ENCODE measurements around the gene TNPO3. TPM values are rescaled to one million over a fixed set of nuclear protein-coding genes. Genes with fewer than 3 reads are reported as not detected.
"Not testable (repeated sequence)": the region's sequence is repeated elsewhere in the genome, so short reads cannot be mapped to it uniquely, and the experiment has no call there.

The TNPO3 gene
- total and polyA plus RNA-seq, 10 of the 15 experiments (the other 5 are each of a cell fraction or from before 2014, with no cell fraction given): 17.6 to 91.8 (median 65.9) TPM

GRCh38 chr7:128944487-128945236 is 110.2 kb downstream of the TNPO3 start (continued):
- TF ChIP-seq PRDM15 (CRISPR knock-in tag; IDR thresholded peaks at IDR 0.05) (no peak), CUX1 (IDR thresholded peaks at IDR 0.05; ENCODE audit: insufficient replicate concordance, low read depth, low read length) (no peak), TCF3 (IDR thresholded peaks at IDR 0.05; ENCODE audit: borderline replicate concordance, insufficient read depth, low read depth, low read length) (no peak), ESRRA (IDR thresholded peaks at IDR 0.05; ENCODE audit: low read length) (no peak), JUNB (IDR thresholded peaks at IDR 0.05) (no peak), ZBED1 (IDR thresholded peaks at IDR 0.05; ENCODE audit: borderline replicate concordance) (no peak), RAD21 (IDR thresholded peaks at IDR 0.05; ENCODE audit: insufficient read depth, low read depth, low read length) (no peak), EGR1 (IDR thresholded peaks at IDR 0.05; ENCODE audit: borderline replicate concordance in 1 of 2, low read depth in 2 of 2, low read length in 2 of 2) (no peak), ZNF217 (IDR thresholded peaks at IDR 0.05) (no peak), CBX3 (IDR thresholded peaks at IDR 0.05; ENCODE audit: borderline replicate concordance, low read depth) (no peak), YY1 (IDR thresholded peaks at IDR 0.05; ENCODE audit: low read depth, low read length) (no peak)

GRCh38 chr7:128943251-128943650 is 111.7 kb downstream of the TNPO3 start:
- WGBS (ENCODE audit: insufficient coverage, insufficient replicate concordance, low lambda C conversion rate, missing lambda C conversion rate): 31% methylated on average over 2 of the region's 2 CpGs
- H3K27me3 ChIP-seq (replicated peaks in 1 of 2; ENCODE audit: control insufficient read depth in 2 of 2, insufficient read depth in 2 of 2, low read length in 1 of 2); DNase-seq (ENCODE audit: low read depth, low spot score); H3K9ac ChIP-seq (ENCODE audit: control insufficient read depth, insufficient read depth, low read length); H3K4me2 ChIP-seq (ENCODE audit: control insufficient read depth, insufficient read depth); ATAC-seq; BruUV-seq (replicated peaks); H2AFZ ChIP-seq (ENCODE audit: control insufficient read depth, low read depth, low read length); H3K27ac ChIP-seq (ENCODE audit: control insufficient read depth, insufficient read depth); intact Hi-C loops (cut with micrococcal nuclease; ENCODE audit: unreplicated experiment); H4K20me1 ChIP-seq (ENCODE audit: control insufficient read depth, insufficient read depth); FAIRE-seq; in situ Hi-C loops (cut with MboI); H3K4me3 ChIP-seq; H3K9me3 ChIP-seq (replicated peaks; ENCODE audit: control insufficient read depth, insufficient read depth, low read length): not testable (repeated sequence)
- ChIA-PET CTCF (interaction anchor here (0.6 to 3.2 kb wide), 5 partner anchors 79 to 482 kb away, joined by 3 to 17 read pairs (median 4); no protein-coding TSS in a partner anchor), RAD21 (ENCODE audit: unreplicated experiment) (interaction anchor here (0.6 to 5.6 kb wide), 4 partner anchors 11 to 162 kb away, joined by 3 to 34 read pairs (median 9); no protein-coding TSS in a partner anchor), SMC1A (ENCODE audit: uncharacterized antibody, unreplicated experiment) (interaction anchor here (0.7 to 2.8 kb wide), 7 partner anchors 10 to 251 kb away, joined by 3 to 18 read pairs (median 4); no protein-coding TSS in a partner anchor), POLR2A (interaction anchor here (0.6 to 6.7 kb wide), 14 partner anchors 9 to 483 kb away, joined by 3 to 107 read pairs (median 4); no protein-coding TSS in a partner anchor)
- H3K4me1 ChIP-seq (ENCODE audit: control insufficient read depth, insufficient read depth, low read length): peaks cover 19% of the 10 kb centered on the region
- H3K79me2 ChIP-seq (ENCODE audit: control insufficient read depth, insufficient read depth, low read length): peaks cover 61% of the 10 kb centered on the region
- peaks cover 29 to 31% of the 10 kb centered on the region in 2 experiments for H3K36me3 ChIP-seq (ENCODE audit: control insufficient read depth in 2 of 2, insufficient read depth in 2 of 2, low read length in 1 of 2)
